DOHH2 (cell line): ENCODE data around the gene ZBTB16.

Source experiments
- H3F3A ChIP-seq: fragments of 200-600 bp; sonication (generic), shearing (Covaris generic); 2 replicates; pipeline ENCODE4 v1.6.0; 2016; ENCODE audit warnings: antibody characterized with exemption, mild to moderate bottlenecking; ENCODE audit not compliant: control insufficient read depth, insufficient read depth
- H3K27ac ChIP-seq: fragments of 200-600 bp; sonication (generic); 2 replicates; pipeline ENCODE4 v1.5.1; 2014; ENCODE audit warnings: low read depth, mild to moderate bottlenecking, low read length, moderate library complexity
- H3K27me3 ChIP-seq: fragments of 200-600 bp; sonication (generic); 2 replicates; pipeline ENCODE4 v1.6.1; 2014; ENCODE audit warnings: mild to moderate bottlenecking, low read length, mixed read lengths; ENCODE audit not compliant: control insufficient read depth
- H3K36me3 ChIP-seq: fragments of 200-600 bp; sonication (generic); 2 replicates; pipeline ENCODE4 v1.6.1; 2014; ENCODE audit warnings: mild to moderate bottlenecking, low read length, moderate library complexity, mixed read lengths; ENCODE audit not compliant: control insufficient read depth
- H3K4me1 ChIP-seq: fragments of 200-600 bp; sonication (generic); 2 replicates; pipeline ENCODE4 v1.6.1; 2014; ENCODE audit warnings: mild to moderate bottlenecking, low read length, mixed read lengths; ENCODE audit not compliant: control insufficient read depth
- H3K4me2 ChIP-seq: fragments of 200-600 bp; sonication (generic); 2 replicates; pipeline ENCODE4 v1.6.0; 2014; ENCODE audit warnings: mild to moderate bottlenecking, low read length, moderate library complexity
- H3K4me3 ChIP-seq: fragments of 200-600 bp; sonication (generic); 2 replicates; pipeline ENCODE4 v1.5.1; 2014; ENCODE audit warnings: mild to moderate bottlenecking, low read length, mixed read lengths
- H3K79me2 ChIP-seq: fragments of 200-600 bp; sonication (generic); 2 replicates; pipeline ENCODE4 v1.6.1; 2014; ENCODE audit warnings: mild to moderate bottlenecking, low read length, mixed read lengths; ENCODE audit not compliant: control insufficient read depth
- H3K9me2 ChIP-seq: fragments of 200-600 bp; sonication (generic); replicated peaks from 2 replicates; pipeline ENCODE4 v1.6.1; 2014; ENCODE audit warnings: mild to moderate bottlenecking, low read length, mixed read lengths; ENCODE audit not compliant: control insufficient read depth
- H3K9me3 ChIP-seq: fragments of 200-600 bp; sonication (generic); 2 replicates; pipeline ENCODE4 v1.6.1; 2014; ENCODE audit warnings: antibody characterized with exemption, low read length, mixed read lengths; ENCODE audit not compliant: control insufficient read depth, insufficient read depth
- H4K20me1 ChIP-seq: fragments of 200-600 bp; sonication (generic); 2 replicates; pipeline ENCODE4 v1.6.0; 2014; ENCODE audit warnings: low read depth, mild to moderate bottlenecking, antibody characterized with exemption, low read length, moderate library complexity; ENCODE audit not compliant: control insufficient read depth, insufficient read depth
- EZH2phosphoT487 ChIP-seq: fragments of 200-600 bp; sonication (generic); IDR thresholded peaks from 2 replicates; pipeline ENCODE4 v1.6.1; 2017; ENCODE audit warnings: borderline replicate concordance, mild to moderate bottlenecking, antibody characterized with exemption, low read length, moderate library complexity, mixed read lengths
- TF ChIP-seq, protein P1 (sequence below): fragments of 200-600 bp; sonication (generic); IDR thresholded peaks from one replicate; pipeline ENCODE4 v1.5.1; 2014; ENCODE audit warnings: antibody characterized with exemption, mild to moderate bottlenecking, low read depth, low read length; ENCODE audit not compliant: poor library complexity, severe bottlenecking

Gene ZBTB16

DNA sequence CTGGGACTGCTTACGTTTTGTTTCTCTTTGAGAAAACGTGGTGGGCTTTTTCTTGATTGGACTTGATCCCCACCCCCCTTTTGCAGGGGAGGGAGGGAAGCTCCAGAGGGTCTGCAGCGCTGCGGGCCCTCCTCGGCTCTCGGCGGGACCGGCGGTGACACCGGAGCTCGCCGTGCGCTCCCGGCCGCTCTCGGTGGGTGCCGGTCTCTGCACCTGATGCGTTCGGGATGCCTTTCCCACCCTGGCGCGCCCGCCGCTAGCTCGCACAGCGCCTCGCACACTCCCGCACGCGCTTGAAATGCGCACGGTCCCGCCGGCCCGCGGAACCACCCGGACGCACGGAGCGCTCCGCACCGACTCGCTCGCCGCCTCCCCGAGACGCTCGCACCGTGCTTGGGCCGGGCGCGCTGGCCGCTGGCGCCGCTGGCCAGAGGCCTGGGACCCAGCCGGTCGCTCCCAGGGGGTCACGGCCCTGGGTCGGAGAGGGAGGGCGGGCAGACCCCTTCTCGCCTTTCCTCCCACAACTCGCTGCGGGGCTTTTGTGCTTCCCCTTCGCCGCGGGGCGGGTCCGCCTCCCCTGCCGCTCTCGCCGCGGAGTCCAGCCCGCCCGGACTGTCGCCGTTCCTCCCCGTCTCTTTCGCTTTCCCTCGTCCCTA, 1.0 kb downstream of the ZBTB16 start:
- no peak overlapping the region for H3K27ac ChIP-seq
- H3K9me2 ChIP-seq: no peaks in the 10 kb centered on the region
- TF ChIP-seq, protein P1, sequence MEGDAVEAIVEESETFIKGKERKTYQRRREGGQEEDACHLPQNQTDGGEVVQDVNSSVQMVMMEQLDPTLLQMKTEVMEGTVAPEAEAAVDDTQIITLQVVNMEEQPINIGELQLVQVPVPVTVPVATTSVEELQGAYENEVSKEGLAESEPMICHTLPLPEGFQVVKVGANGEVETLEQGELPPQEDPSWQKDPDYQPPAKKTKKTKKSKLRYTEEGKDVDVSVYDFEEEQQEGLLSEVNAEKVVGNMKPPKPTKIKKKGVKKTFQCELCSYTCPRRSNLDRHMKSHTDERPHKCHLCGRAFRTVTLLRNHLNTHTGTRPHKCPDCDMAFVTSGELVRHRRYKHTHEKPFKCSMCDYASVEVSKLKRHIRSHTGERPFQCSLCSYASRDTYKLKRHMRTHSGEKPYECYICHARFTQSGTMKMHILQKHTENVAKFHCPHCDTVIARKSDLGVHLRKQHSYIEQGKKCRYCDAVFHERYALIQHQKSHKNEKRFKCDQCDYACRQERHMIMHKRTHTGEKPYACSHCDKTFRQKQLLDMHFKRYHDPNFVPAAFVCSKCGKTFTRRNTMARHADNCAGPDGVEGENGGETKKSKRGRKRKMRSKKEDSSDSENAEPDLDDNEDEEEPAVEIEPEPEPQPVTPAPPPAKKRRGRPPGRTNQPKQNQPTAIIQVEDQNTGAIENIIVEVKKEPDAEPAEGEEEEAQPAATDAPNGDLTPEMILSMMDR: no peak
- TF ChIP-seq EZH2phosphoT487: no peak
- no peaks in the 10 kb centered on the region for H3K36me3 ChIP-seq
- no peaks in the 10 kb centered on the region for H3F3A ChIP-seq
- no peak overlapping the region for H3K4me2 ChIP-seq
- H3K9me3 ChIP-seq: no peaks in the 10 kb centered on the region
- no peaks in the 10 kb centered on the region for H3K79me2 ChIP-seq
- no peak overlapping the region for H3K4me3 ChIP-seq
- no peaks in the 10 kb centered on the region for H4K20me1 ChIP-seq
- H3K27me3 ChIP-seq: peaks cover 54% of the 10 kb centered on the region
- no peaks in the 10 kb centered on the region for H3K4me1 ChIP-seq

- Histone ChIP-seq H3F3A (no peaks in the 10 kb centered on the region), H3K4me2 (no peak overlapping the region), H3K4me3 (no peak overlapping the region), H3K9me2 (no peaks in the 10 kb centered on the region), H3K36me3 (no peaks in the 10 kb centered on the region), H3K79me2 (no peaks in the 10 kb centered on the region), H3K27me3 (peaks cover 54% of the 10 kb centered on the region), H3K9me3 (no peaks in the 10 kb centered on the region), H4K20me1 (no peaks in the 10 kb centered on the region), H3K27ac (no peak overlapping the region), H3K4me1 (no peaks in the 10 kb centered on the region)
- TF ChIP-seq, protein P1: no peak
- TF ChIP-seq EZH2phosphoT487: peak; percentile 80; the same call in 1 of the 2 replicates
These were observed 1.7 kb downstream of the ZBTB16 start for GRCh38 chr11:114061048-114061680.

DNA sequence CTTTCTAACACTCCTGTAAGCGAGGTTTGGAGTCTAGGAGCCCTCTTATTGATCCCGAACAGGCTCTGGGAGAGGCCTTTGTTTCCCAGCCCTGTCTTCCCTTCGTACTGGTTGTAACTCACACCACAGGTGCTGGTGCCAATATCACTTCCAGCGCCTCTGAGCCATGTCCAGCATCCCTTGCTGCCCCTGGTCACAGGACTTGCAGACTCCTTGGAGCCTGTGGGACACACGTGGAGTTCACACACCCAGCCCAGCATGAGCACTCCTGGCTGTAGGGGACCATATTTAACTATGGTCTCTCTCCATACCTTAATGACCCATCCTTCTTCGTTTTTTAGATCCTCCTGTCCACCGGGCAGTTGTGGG, 2.2 kb downstream of the ZBTB16 start:
- Histone ChIP-seq H3K9me2 (no peaks in the 10 kb centered on the region), H3K79me2 (no peaks in the 10 kb centered on the region), H3K4me3 (no peak overlapping the region), H3K36me3 (no peaks in the 10 kb centered on the region), H4K20me1 (no peaks in the 10 kb centered on the region), H3K27me3 (peaks cover 49% of the 10 kb centered on the region), H3K27ac (no peak overlapping the region), H3K4me2 (no peak overlapping the region), H3K4me1 (no peaks in the 10 kb centered on the region), H3F3A (no peaks in the 10 kb centered on the region), H3K9me3 (no peaks in the 10 kb centered on the region)
- no peak for TF ChIP-seq EZH2phosphoT487
- TF ChIP-seq, protein P1: no peak
